Liver (tissue), 3 donors: ENCODE measurements around the gene GALNT9.

Source experiments
- CTCF ChIP-seq: fragments of 150-350 bp; IDR thresholded peaks from 2 replicates; pipeline ENCODE4 v1.5.1; 2017; ENCODE audit warnings: improper control_type of control experiment, low read depth, low read length; ENCODE audit not compliant: missing input control
- FOXA1 ChIP-seq: IDR thresholded peaks from 2 replicates; pipeline ENCODE4 v1.6.1; 2016; ENCODE audit warnings: antibody characterized with exemption
- GABPA ChIP-seq, 2 donors: IDR thresholded peaks in 1 of 2; conservative IDR thresholded peaks in 1 of 2; 2 replicates each; pipeline ENCODE4 v1.6.1; 2016; ENCODE audit warnings: antibody characterized with exemption in 2 of 2, mild to moderate bottlenecking in 1 of 2, moderate library complexity in 1 of 2
- HNF4G ChIP-seq: IDR thresholded peaks from 2 replicates; pipeline ENCODE4 v1.6.1; 2016; ENCODE audit warnings: antibody characterized with exemption
- JUND ChIP-seq, 2 donors: IDR thresholded peaks; 2 replicates each; pipeline ENCODE4 v1.6.1; 2016; ENCODE audit warnings: antibody characterized with exemption in 2 of 2
- MAX ChIP-seq: IDR thresholded peaks from 2 replicates; pipeline ENCODE4 v1.6.1; 2016; ENCODE audit warnings: antibody characterized with exemption
- RAD21 ChIP-seq, 2 donors: IDR thresholded peaks; 2 replicates each; pipeline ENCODE4 v1.6.1; 2016; ENCODE audit warnings: antibody characterized with exemption in 2 of 2, mild to moderate bottlenecking in 2 of 2
- REST ChIP-seq: IDR thresholded peaks from 2 replicates; pipeline ENCODE4 v1.6.1; 2016; ENCODE audit warnings: antibody characterized with exemption, mild to moderate bottlenecking
- RXRA ChIP-seq, 2 donors: IDR thresholded peaks; 2 replicates each; pipeline ENCODE4 v1.6.1; 2017 to 2018; ENCODE audit warnings: antibody characterized with exemption in 2 of 2, mild to moderate bottlenecking in 1 of 2
- TAF1 ChIP-seq: conservative IDR thresholded peaks from 2 replicates; pipeline ENCODE4 v1.6.1; 2016; ENCODE audit warnings: antibody characterized with exemption, mild to moderate bottlenecking
- ZBTB33 ChIP-seq: IDR thresholded peaks from 2 replicates; pipeline ENCODE4 v1.6.1; 2016; ENCODE audit warnings: antibody characterized with exemption
- donor health status: healthy.
- donor health status: healthy.

GRCh38 chr12:132238884-132239283 lies 90.5 kb downstream of the GALNT9 start:
- no peak for TF ChIP-seq TAF1
- no peak for TF ChIP-seq CTCF
- TF ChIP-seq RAD21 (IDR thresholded peaks at IDR 0.05) = no peak
- TF ChIP-seq GABPA (IDR thresholded peaks at IDR 0.05 in 1 of 2, conservative IDR thresholded peaks at IDR 0.05 in 1 of 2) = no peak
- no peak for TF ChIP-seq MAX
- no peak for TF ChIP-seq ZBTB33
- no peak for TF ChIP-seq RXRA (IDR thresholded peaks at IDR 0.05)
- TF ChIP-seq FOXA1 = no peak
- no peak for TF ChIP-seq JUND (IDR thresholded peaks at IDR 0.05)
- no peak for TF ChIP-seq HNF4G
- no peak for TF ChIP-seq REST
